SK-N-MC (cell line): ENCODE results near the gene PDZD7.

Source experiments
- EZH2 ChIP-seq: fragments of 200-600 bp; sonication (generic); IDR thresholded peaks from one replicate; pipeline ENCODE4 v1.6.1; 2017; ENCODE audit warnings: antibody characterized with exemption
- POLR2AphosphoS5 ChIP-seq: IDR thresholded peaks from 2 replicates; pipeline ENCODE4 v1.6.1; 2012; ENCODE audit warnings: mild to moderate bottlenecking, low read depth, low read length, borderline replicate concordance

DNA sequence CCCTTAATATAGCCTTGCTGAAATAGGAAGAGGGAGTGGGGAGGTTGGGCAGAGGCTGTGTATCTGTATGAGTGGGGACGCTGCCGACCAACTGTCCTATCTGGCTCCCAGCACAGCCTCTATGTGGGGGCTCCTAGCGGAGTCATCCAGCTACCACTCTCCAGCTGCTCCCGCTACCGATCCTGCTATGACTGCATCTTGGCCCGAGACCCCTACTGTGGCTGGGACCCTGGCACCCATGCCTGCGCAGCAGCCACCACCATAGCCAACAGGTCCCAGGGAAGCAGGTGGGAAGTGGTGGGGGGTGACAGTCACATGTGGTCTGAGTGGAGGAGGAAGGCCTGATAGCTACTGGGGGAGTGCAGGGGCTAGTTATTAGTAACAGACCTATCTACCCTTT, 50.2 kb downstream of the PDZD7 start:
- no peak for TF ChIP-seq POLR2AphosphoS5
- TF ChIP-seq EZH2, result no peak
